Stimulated activated naive B cell treated with anti-CD40 and anti-IgM and Interleukin-4, amounts not matched to agents 10 μg/mL and 1 μg/mL and 100 μg/mL, for 72 hours (primary cell): ENCODE measurements around the gene TULP3.

ENCODE experiments used
- ATAC-seq, 2 donors: fragments of 150-1000 bp; cut with Tn5 transposase; replicated peaks; 2 replicates each; pipeline ENCODE4 v1.10.0; 2021; ENCODE audit warnings: moderate library complexity in 1 of 2
- DNase-seq: peaks from one replicate; pipeline ENCODE4 v3.0.0; 2021
- H3K27ac Mint-ChIP-seq: one replicate; pipeline ENCODE4 v1.8.0; 2022; ENCODE audit warnings: mild to moderate bottlenecking, mixed read lengths
- H3K27me3 Mint-ChIP-seq, 2 donors: one replicate each; pipeline ENCODE4 v1.8.0; 2022; ENCODE audit warnings: mixed read lengths in 2 of 2
- H3K36me3 Mint-ChIP-seq, 2 donors: one replicate each; pipeline ENCODE4 v1.8.0; 2022; ENCODE audit warnings: mixed read lengths in 2 of 2, mild to moderate bottlenecking in 1 of 2
- H3K4me1 Mint-ChIP-seq, 2 donors: one replicate each; pipeline ENCODE4 v1.8.0; 2022; ENCODE audit warnings: mixed read lengths in 2 of 2, mild to moderate bottlenecking in 1 of 2
- H3K4me3 Mint-ChIP-seq, 2 donors: one replicate each; pipeline ENCODE4 v1.8.0; 2022; ENCODE audit warnings: mild to moderate bottlenecking in 2 of 2, mixed read lengths in 2 of 2, moderate library complexity in 1 of 2
- H3K9me3 Mint-ChIP-seq, 2 donors: one replicate each; pipeline ENCODE4 v1.8.0; 2022; ENCODE audit warnings: mixed read lengths in 2 of 2, mild to moderate bottlenecking in 1 of 2

Gene TULP3

GRCh38 chr12:2982361-2982760 is 91.7 kb downstream of the TULP3 start:
- Mint-ChIP-seq H3K4me3 (no peak overlapping the region), H3K4me1 (peaks cover 0 to 8% of the 10 kb centered on the region in 2 donors), H3K27ac (no peak overlapping the region), H3K36me3 (no peaks in the 10 kb centered on the region), H3K9me3 (no peaks in the 10 kb centered on the region), H3K27me3 (peaks cover 0 to 3% of the 10 kb centered on the region in 2 donors)
- DNase-seq: no peak
- ATAC-seq: no peak

- Mint-ChIP-seq H3K36me3 (no peaks in the 10 kb centered on the region), H3K4me1 (peaks cover 0 to 8% of the 10 kb centered on the region in 2 donors), H3K27me3 (peaks cover 0 to 3% of the 10 kb centered on the region in 2 donors), H3K27ac (no peak overlapping the region), H3K4me3 (no peak overlapping the region), H3K9me3 (peaks cover 0 to 2% of the 10 kb centered on the region in 2 donors)
- DNase-seq (no peak), ATAC-seq (no peak)
These were observed 93.6 kb downstream of the TULP3 start for GRCh38 chr12:2984249-2984648.

GRCh38 chr12:2984698-2985097 is 94.0 kb downstream of the TULP3 start:
- DNase-seq: no peak
- H3K27ac Mint-ChIP-seq: no peak overlapping the region
- H3K27me3 Mint-ChIP-seq: peaks cover 0 to 3% of the 10 kb centered on the region in 2 donors

GRCh38 chr12:2986876-2987275 is 96.2 kb downstream of the TULP3 start:
- DNase-seq (no peak), ATAC-seq (no peak)
- no peak overlapping the region for H3K27ac Mint-ChIP-seq
- H3K4me1 Mint-ChIP-seq: peaks cover 0 to 8% of the 10 kb centered on the region in 2 donors
- peaks cover 5% of the 10 kb centered on the region in 2 donors for H3K9me3 Mint-ChIP-seq
- H3K36me3 Mint-ChIP-seq: no peaks in the 10 kb centered on the region
- no peak overlapping the region for H3K4me3 Mint-ChIP-seq
- H3K27me3 Mint-ChIP-seq: peaks cover 0 to 3% of the 10 kb centered on the region in 2 donors

More at GRCh38 chr12:2984698-2985097, 94.0 kb downstream of the TULP3 start:
- Mint-ChIP-seq H3K9me3 (peaks cover 2 to 3% of the 10 kb centered on the region in 2 donors), H3K36me3 (no peaks in the 10 kb centered on the region), H3K4me1 (peaks cover 0 to 8% of the 10 kb centered on the region in 2 donors), H3K4me3 (no peak overlapping the region)
- no peak for ATAC-seq

- Mint-ChIP-seq H3K4me1 (peaks cover 0 to 8% of the 10 kb centered on the region in 2 donors), H3K9me3 (peaks cover 5% of the 10 kb centered on the region in 2 donors), H3K27ac (no peak overlapping the region), H3K4me3 (no peak overlapping the region), H3K27me3 (peaks cover 0 to 3% of the 10 kb centered on the region in 2 donors), H3K36me3 (no peaks in the 10 kb centered on the region)
- no peak for DNase-seq
- no peak for ATAC-seq
These were observed 97.8 kb downstream of the TULP3 start for GRCh38 chr12:2988494-2988893.
